GM23248 (cell line): ENCODE measurements around the gene UBTD1.

Experiments
- EZH2 ChIP-seq: fragments of 200-600 bp; sonication (generic); IDR thresholded peaks from 2 replicates; pipeline ENCODE4 v1.6.1; 2018; ENCODE audit warnings: antibody characterized with exemption, mild to moderate bottlenecking; ENCODE audit not compliant: insufficient read depth, poor library complexity, severe bottlenecking
- EZH2phosphoT487 ChIP-seq: fragments of 200-600 bp; sonication (generic); IDR thresholded peaks from 2 replicates; pipeline ENCODE4 v1.6.1; 2018; ENCODE audit warnings: antibody characterized with exemption, moderate library complexity, mild to moderate bottlenecking, low read depth; ENCODE audit not compliant: insufficient read depth

- no peak for TF ChIP-seq EZH2phosphoT487
- TF ChIP-seq EZH2, result no peak
These were observed 47.1 kb upstream of the UBTD1 start for GRCh38 chr10:97451605-97452004.
